SK-N-SH (cell line): ENCODE results near the gene TSPAN3. TPM values are rescaled to one million over a fixed set of nuclear protein-coding genes. Genes with fewer than 3 reads are reported as not detected.

Experiments
- CTCF ChIA-PET: fragments of 300-600, 350-600 bp; formaldehyde crosslinking; extraction: SDS; loops from one replicate; lab custom pipeline; 2021; lab: Yijun Ruan, JAX
- POLR2A ChIA-PET: fragments of 350-600 bp; sonication (Branson Sonifier 250); formaldehyde crosslinking; extraction: SDS; loops from one replicate; lab custom pipeline; 2020; ENCODE audit warnings: antibody characterized with exemption, inconsistent platforms; lab: Yijun Ruan, JAX
- DNase-seq: peaks from one replicate; pipeline ENCODE4 v3.0.0; 2012
- H2AFZ ChIP-seq: fragments of 200-600 bp; sonication (generic); 2 replicates; pipeline ENCODE4 v1.8.1; 2016; ENCODE audit warnings: antibody characterized with exemption, mild to moderate bottlenecking, low read depth
- H3F3A ChIP-seq: fragments of 200-600 bp; sonication (generic); replicated peaks from 2 replicates; pipeline ENCODE3; 2016; ENCODE audit warnings: antibody characterized with exemption, mild to moderate bottlenecking; ENCODE audit not compliant: insufficient read depth
- H3K27ac ChIP-seq, 2 experiments: fragments of 200-500 bp in 1 of 2; fragments of 200-600 bp in 1 of 2; sonication (Bioruptor generic) in 1 of 2; sonication (generic), shearing (Covaris generic) in 1 of 2; 2 replicates each; pipeline versions ENCODE4 v1.5.1 to v1.6.1; 2014 to 2016; ENCODE audit warnings: low read depth in 2 of 2, inconsistent platforms in 1 of 2, low read length in 1 of 2, mild to moderate bottlenecking in 1 of 2, mixed read lengths in 1 of 2
- H3K27me3 ChIP-seq: fragments of 200-600 bp; sonication (generic), shearing (Covaris generic); 2 replicates; pipeline ENCODE4 v1.6.1; 2016; ENCODE audit warnings: mixed run types; ENCODE audit not compliant: insufficient read depth
- H3K36me3 ChIP-seq, 2 experiments: fragments of 200-500 bp in 1 of 2; fragments of 200-600 bp in 1 of 2; sonication (Bioruptor generic) in 1 of 2; sonication (generic) in 1 of 2; replicated peaks in 1 of 2; 2 replicates each; pipeline versions ENCODE3 to v1.5.1; 2014 to 2016; ENCODE audit warnings: low read length in 1 of 2, mild to moderate bottlenecking in 1 of 2; ENCODE audit not compliant: insufficient read depth in 2 of 2, control insufficient read depth in 1 of 2
- H3K4me1 ChIP-seq, 2 experiments: fragments of 200-500 bp in 1 of 2; fragments of 200-600 bp in 1 of 2; sonication (Bioruptor generic) in 1 of 2; sonication (generic), shearing (Covaris generic) in 1 of 2; 2 replicates each; pipeline versions ENCODE4 v1.5.1 to v1.6.1; 2014 to 2016; ENCODE audit warnings: low read depth in 1 of 2, low read length in 1 of 2, mixed run types in 1 of 2; ENCODE audit not compliant: insufficient read depth in 2 of 2, control insufficient read depth in 1 of 2
- H3K4me2 ChIP-seq: fragments of 200-600 bp; sonication (generic), shearing (Covaris generic); 2 replicates; pipeline ENCODE4 v1.6.1; 2017; ENCODE audit warnings: mixed run types
- H3K4me3 ChIP-seq, 2 experiments: fragments of 200-500 bp in 1 of 2; fragments of 200-600 bp in 1 of 2; sonication (Bioruptor generic) in 1 of 2; sonication (generic), shearing (Covaris generic) in 1 of 2; 2 replicates each; pipeline versions ENCODE4 v1.5.1 to v1.8.1; 2014 to 2016; ENCODE audit warnings: low read depth in 2 of 2, inconsistent platforms in 1 of 2, low read length in 1 of 2, mild to moderate bottlenecking in 1 of 2, mixed read lengths in 1 of 2, moderate library complexity in 1 of 2
- H3K79me2 ChIP-seq: fragments of 200-600 bp; sonication (generic); 2 replicates; pipeline ENCODE4 v1.8.1; 2017; ENCODE audit warnings: mild to moderate bottlenecking; ENCODE audit not compliant: insufficient read depth
- H3K9ac ChIP-seq: fragments of 200-600 bp; sonication (generic); 2 replicates; pipeline ENCODE4 v1.6.1; 2017; ENCODE audit warnings: mixed run types
- H3K9me2 ChIP-seq: fragments of 200-600 bp; sonication (generic); 2 replicates; pipeline ENCODE4 v1.6.1; 2017; ENCODE audit warnings: mixed run types
- H3K9me3 ChIP-seq: fragments of 200-600 bp; sonication (generic); 2 replicates; pipeline ENCODE4 v1.6.1; 2017; ENCODE audit warnings: mixed run types, mild to moderate bottlenecking, moderate library complexity
- H4K20me1 ChIP-seq: fragments of 200-600 bp; sonication (generic); 2 replicates; pipeline ENCODE4 v1.6.1; 2017; ENCODE audit warnings: mild to moderate bottlenecking, mixed run types; ENCODE audit not compliant: insufficient read depth
- CHD2 ChIP-seq: fragments of 150-350 bp; IDR thresholded peaks from 2 replicates; pipeline ENCODE4 v1.6.1; 2018; ENCODE audit warnings: low read length; ENCODE audit not compliant: partially characterized antibody
- CTCF ChIP-seq: fragments of 200-600 bp; sonication (generic); IDR thresholded peaks from 2 replicates; pipeline ENCODE4 v1.6.1; 2017; ENCODE audit warnings: antibody characterized with exemption, mild to moderate bottlenecking, moderate library complexity
- ELF1 ChIP-seq: IDR thresholded peaks from 2 replicates; pipeline ENCODE4 v1.4.0; 2012
- EP300 ChIP-seq, 2 experiments: IDR thresholded peaks; 2 replicates each; pipeline versions ENCODE4 v1.4.0 to v1.6.1; 2012; ENCODE audit warnings: borderline replicate concordance in 1 of 2, low read depth in 1 of 2, low read length in 1 of 2
- EZH2phosphoT487 ChIP-seq: fragments of 200-600 bp; sonication (generic); IDR thresholded peaks from 2 replicates; pipeline ENCODE4 v1.6.1; 2017; ENCODE audit warnings: low read depth, mixed run types, mild to moderate bottlenecking, antibody characterized with exemption, moderate library complexity, borderline replicate concordance
- FOSL2 ChIP-seq: IDR thresholded peaks from 2 replicates; pipeline ENCODE4 v1.4.0; 2012; ENCODE audit warnings: low read depth, mild to moderate bottlenecking, moderate library complexity, borderline replicate concordance
- FOXM1 ChIP-seq: IDR thresholded peaks from 2 replicates; pipeline ENCODE4 v1.4.0; 2012; ENCODE audit warnings: low read depth, mild to moderate bottlenecking
- GABPA ChIP-seq: IDR thresholded peaks from 2 replicates; pipeline ENCODE4 v1.4.0; 2012; ENCODE audit warnings: low read depth, mild to moderate bottlenecking
- JUND ChIP-seq: IDR thresholded peaks from 2 replicates; pipeline ENCODE4 v1.4.0; 2012
- NRF1 ChIP-seq: IDR thresholded peaks from 2 replicates; pipeline ENCODE4 v1.6.1; 2012; ENCODE audit warnings: low read depth, mild to moderate bottlenecking, low read length
- POLR2AphosphoS5 ChIP-seq: IDR thresholded peaks from 2 replicates; pipeline ENCODE4 v1.6.1; 2012; ENCODE audit warnings: low read depth, low read length
- RAD21 ChIP-seq: IDR thresholded peaks from 2 replicates; pipeline ENCODE4 v1.6.1; 2012; ENCODE audit warnings: mild to moderate bottlenecking, low read length
- RCOR1 ChIP-seq: fragments of 150-350 bp; IDR thresholded peaks from 2 replicates; pipeline ENCODE4 v1.6.1; 2017; ENCODE audit warnings: antibody characterized with exemption, low read length
- REST ChIP-seq: IDR thresholded peaks from 2 replicates; pipeline ENCODE4 v1.6.1; 2012; ENCODE audit warnings: mild to moderate bottlenecking, low read depth, low read length, moderate library complexity
- SIN3A ChIP-seq: IDR thresholded peaks from 2 replicates; pipeline ENCODE4 v1.6.1; 2012; ENCODE audit warnings: low read depth, mild to moderate bottlenecking, low read length, moderate library complexity, borderline replicate concordance
- TEAD4 ChIP-seq: IDR thresholded peaks from 2 replicates; pipeline ENCODE4 v1.4.0; 2012; ENCODE audit warnings: mild to moderate bottlenecking, borderline replicate concordance; ENCODE audit not compliant: insufficient read depth
- USF2 ChIP-seq: fragments of 150-350 bp; IDR thresholded peaks from 2 replicates; pipeline ENCODE4 v1.6.1; 2017; ENCODE audit warnings: antibody characterized with exemption, low read length, low read depth, borderline replicate concordance
- YY1 ChIP-seq: IDR thresholded peaks from 2 replicates; pipeline ENCODE4 v1.4.0; 2012; ENCODE audit warnings: low read depth, mild to moderate bottlenecking
- ZBTB33 ChIP-seq: IDR thresholded peaks from 2 replicates; pipeline ENCODE4 v1.4.0; 2012; ENCODE audit warnings: low read depth, borderline replicate concordance
- WGBS: methylation state at CpG from one replicate; pipeline ENCODE4 v1.1.6; 2017; ENCODE audit warnings: low lambda C conversion rate; 5-methylcytosine and 5-hydroxymethylcytosine counted together
- polyA plus RNA-seq, 3 experiments: library from polyadenylated mRNA; depleted of rRNA; stranded (reverse); fragments of >200 nt; gene quantifications; 2 replicates each; pipeline ENCODE4 v1.2.3, GENCODE V29; 2012

Gene TSPAN3
- polyA plus RNA-seq, 1 of the 3 experiments (the other 2 are of a cell fraction), result 409 TPM

GRCh38 chr15:77057072-77057471 lies 13.8 kb downstream of the TSPAN3 start:
- H3K4me2 ChIP-seq, result no peak overlapping the region
- H3K4me1 ChIP-seq, result peaks cover 25 to 27% of the 10 kb centered on the region in 2 experiments
- no peaks in the 10 kb centered on the region for H3K9me3 ChIP-seq
- no peaks in the 10 kb centered on the region for H3K27me3 ChIP-seq
- no peak for TF ChIP-seq ELF1
- no peak for TF ChIP-seq EZH2phosphoT487
- TF ChIP-seq RCOR1, result no peak
- TF ChIP-seq TEAD4, result no peak
- TF ChIP-seq NRF1, result no peak
- TF ChIP-seq SIN3A, result no peak
- no peak for TF ChIP-seq FOSL2
- TF ChIP-seq GABPA, result no peak
- TF ChIP-seq JUND, result no peak
- TF ChIP-seq FOXM1, result no peak
- TF ChIP-seq POLR2AphosphoS5, result no peak
- no peak for TF ChIP-seq EP300 (IDR thresholded peaks at IDR 0.05; ENCODE audit: borderline replicate concordance in 1 of 2, low read depth in 1 of 2, low read length in 1 of 2)
- no peak for TF ChIP-seq REST
- no peak for TF ChIP-seq CTCF
- no peak for TF ChIP-seq YY1
- no peak for TF ChIP-seq CHD2
- no peak for TF ChIP-seq ZBTB33
- no peak for TF ChIP-seq RAD21
- no peak for TF ChIP-seq USF2
- H3K9ac ChIP-seq, result no peak overlapping the region
- CTCF ChIA-PET, result interaction anchor here (0.9 to 2.3 kb wide), 4 partner anchors 9 to 577 kb away, joined by 3 to 7 read pairs (median 4); no protein-coding TSS in a partner anchor
- POLR2A ChIA-PET, result no interaction called here
- H2AFZ ChIP-seq, result no peak overlapping the region
- H3K27ac ChIP-seq, result peak overlapping the region in 1 of 2 experiments; percentile 43; a peak in 2 of 4 replicates
- peaks cover 5% of the 10 kb centered on the region for H3F3A ChIP-seq
- H3K36me3 ChIP-seq, result peaks cover 14 to 30% of the 10 kb centered on the region in 2 experiments
- no peak overlapping the region for H3K4me3 ChIP-seq
- H3K9me2 ChIP-seq, result no peaks in the 10 kb centered on the region
- WGBS, result 100% methylated on average over 1 of the region's 1 CpG
- peaks cover 91% of the 10 kb centered on the region for H3K79me2 ChIP-seq
- no peak for DNase-seq
- peaks cover 55% of the 10 kb centered on the region for H4K20me1 ChIP-seq
